ENCODE measurements around the gene YIPF1.
"Not testable (repeated sequence)": the region's sequence is repeated elsewhere in the genome, so short reads cannot be mapped to it uniquely, and the experiment has no call there.

Gene YIPF1

GRCh38 chr1:53821380-53821779 lies 68.2 kb downstream of the YIPF1 start:
- Histone ChIP-seq H3K36me3 (replicated peaks; ENCODE audit: insufficient read depth, low read length) (peaks cover 8% of the 10 kb centered on the region), H3K9ac (ENCODE audit: low read length) (no peak overlapping the region), H3K4me2 (ENCODE audit: low read depth, low read length) (no peak overlapping the region), H3K4me3 (ENCODE audit: low read length) (no peak overlapping the region), H3K4me1 (ENCODE audit: low read length) (no peaks in the 10 kb centered on the region), H4K20me1 (ENCODE audit: insufficient read depth, low read length) (no peaks in the 10 kb centered on the region), H3F3A (ENCODE audit: insufficient read depth, low read length) (no peaks in the 10 kb centered on the region), H3K9me3 (replicated peaks; ENCODE audit: insufficient read depth, low read length) (no peaks in the 10 kb centered on the region), H3K27ac (ENCODE audit: low read length) (no peak overlapping the region), H3K27me3 (replicated peaks; ENCODE audit: insufficient read depth, low read length) (no peaks in the 10 kb centered on the region), H3K79me2 (ENCODE audit: low read length) (peaks cover 8% of the 10 kb centered on the region; the same call in 1 of the 2 replicates), H2AFZ (ENCODE audit: low read length) (no peak overlapping the region), H3K9me2 (replicated peaks; ENCODE audit: insufficient read depth, low read length) (no peaks in the 10 kb centered on the region)
- no peak for DNase-seq
- no peak for TF ChIP-seq EZH2 (optimal IDR thresholded peaks at IDR 0.05; ENCODE audit: low read depth, low read length)
- no peak for TF ChIP-seq EZH2phosphoT487 (IDR thresholded peaks at IDR 0.05; ENCODE audit: low read length)
- TF ChIP-seq CTCF (IDR thresholded peaks at IDR 0.05; ENCODE audit: low read length) = no peak

GRCh38 chr1:53819387-53819786 lies 70.2 kb downstream of the YIPF1 start:
- Histone ChIP-seq H3K9me2 (replicated peaks; ENCODE audit: insufficient read depth, low read length) (no peaks in the 10 kb centered on the region), H3K27ac (ENCODE audit: low read length) (no peak overlapping the region), H3K4me1 (ENCODE audit: low read length) (no peaks in the 10 kb centered on the region), H3F3A (ENCODE audit: insufficient read depth, low read length) (no peaks in the 10 kb centered on the region), H3K36me3 (replicated peaks; ENCODE audit: insufficient read depth, low read length) (peaks cover 2% of the 10 kb centered on the region), H3K9ac (ENCODE audit: low read length) (no peak overlapping the region), H3K4me2 (ENCODE audit: low read depth, low read length) (no peak overlapping the region), H3K27me3 (replicated peaks; ENCODE audit: insufficient read depth, low read length) (no peaks in the 10 kb centered on the region), H3K79me2 (ENCODE audit: low read length) (peaks cover 8% of the 10 kb centered on the region; the same call in 1 of the 2 replicates), H2AFZ (ENCODE audit: low read length) (no peak overlapping the region), H3K4me3 (ENCODE audit: low read length) (no peak overlapping the region), H3K9me3 (replicated peaks; ENCODE audit: insufficient read depth, low read length) (no peaks in the 10 kb centered on the region), H4K20me1 (ENCODE audit: insufficient read depth, low read length) (no peaks in the 10 kb centered on the region)
- TF ChIP-seq EZH2phosphoT487 (IDR thresholded peaks at IDR 0.05; ENCODE audit: low read length) = no peak
- TF ChIP-seq EZH2 (optimal IDR thresholded peaks at IDR 0.05; ENCODE audit: low read depth, low read length) = no peak
- no peak for TF ChIP-seq CTCF (IDR thresholded peaks at IDR 0.05; ENCODE audit: low read length)
- DNase-seq = no peak

- H3K4me2 ChIP-seq (ENCODE audit: low read depth, low read length); H3K4me1 ChIP-seq (ENCODE audit: low read length); H3K79me2 ChIP-seq (ENCODE audit: low read length); H4K20me1 ChIP-seq (ENCODE audit: insufficient read depth, low read length); H3K27ac ChIP-seq (ENCODE audit: low read length); H3K36me3 ChIP-seq (replicated peaks; ENCODE audit: insufficient read depth, low read length); H3F3A ChIP-seq (ENCODE audit: insufficient read depth, low read length); H3K9me3 ChIP-seq (replicated peaks; ENCODE audit: insufficient read depth, low read length); H3K9ac ChIP-seq (ENCODE audit: low read length); H3K4me3 ChIP-seq (ENCODE audit: low read length); DNase-seq; H2AFZ ChIP-seq (ENCODE audit: low read length); H3K27me3 ChIP-seq (replicated peaks; ENCODE audit: insufficient read depth, low read length); H3K9me2 ChIP-seq (replicated peaks; ENCODE audit: insufficient read depth, low read length): not testable (repeated sequence)
These were observed 73.0 kb downstream of the YIPF1 start for GRCh38 chr1:53816584-53816983.

- not testable (repeated sequence) for H3K4me1 ChIP-seq (ENCODE audit: low read length); H2AFZ ChIP-seq (ENCODE audit: low read length); H3K27me3 ChIP-seq (replicated peaks; ENCODE audit: insufficient read depth, low read length); H3K9me2 ChIP-seq (replicated peaks; ENCODE audit: insufficient read depth, low read length); H3K4me2 ChIP-seq (ENCODE audit: low read depth, low read length); H3K36me3 ChIP-seq (replicated peaks; ENCODE audit: insufficient read depth, low read length); H3K4me3 ChIP-seq (ENCODE audit: low read length); H3K79me2 ChIP-seq (ENCODE audit: low read length); H3K9me3 ChIP-seq (replicated peaks; ENCODE audit: insufficient read depth, low read length); H3K27ac ChIP-seq (ENCODE audit: low read length); DNase-seq; H3F3A ChIP-seq (ENCODE audit: insufficient read depth, low read length); H3K9ac ChIP-seq (ENCODE audit: low read length); H4K20me1 ChIP-seq (ENCODE audit: insufficient read depth, low read length)
These were observed 74.1 kb downstream of the YIPF1 start for GRCh38 chr1:53815484-53815883.
